Stomach smooth muscle (tissue), 2 donors: ENCODE measurements around the gene TGM5.
"Not testable (repeated sequence)": the region's sequence is repeated elsewhere in the genome, so short reads cannot be mapped to it uniquely, and the experiment has no call there.

Source experiments
- H3K27ac ChIP-seq: one replicate; pipeline ENCODE4 v1.7.0; 2013; ENCODE audit warnings: mild to moderate bottlenecking, low read length, inconsistent platforms
- H3K27me3 ChIP-seq, 2 donors: one replicate each; pipeline ENCODE4 v1.7.0; 2013; ENCODE audit warnings: low read length in 2 of 2; ENCODE audit not compliant: insufficient read depth in 2 of 2, control insufficient read depth in 1 of 2
- H3K36me3 ChIP-seq, 2 donors: one replicate each; pipeline ENCODE4 v1.7.0; 2013; ENCODE audit warnings: low read length in 2 of 2; ENCODE audit not compliant: control insufficient read depth in 2 of 2, insufficient read depth in 2 of 2
- H3K4me1 ChIP-seq: one replicate; pipeline ENCODE4 v1.7.0; 2013; ENCODE audit warnings: low read length; ENCODE audit not compliant: control insufficient read depth, insufficient read depth
- H3K4me3 ChIP-seq, 2 donors: one replicate each; pipeline ENCODE4 v1.7.0; 2013; ENCODE audit warnings: low read length in 2 of 2
- H3K9ac ChIP-seq, 2 donors: one replicate each; pipeline ENCODE4 v1.7.0; 2013; ENCODE audit warnings: low read length in 2 of 2, mild to moderate bottlenecking in 1 of 2
- H3K9me3 ChIP-seq, 2 donors: one replicate each; pipeline ENCODE4 v1.7.0; 2013; ENCODE audit warnings: low read length in 2 of 2; ENCODE audit not compliant: control insufficient read depth in 2 of 2
- donor health status: healthy.
- donor health status: Pancreatic carcinoma.

The TGM5 gene

DNA sequence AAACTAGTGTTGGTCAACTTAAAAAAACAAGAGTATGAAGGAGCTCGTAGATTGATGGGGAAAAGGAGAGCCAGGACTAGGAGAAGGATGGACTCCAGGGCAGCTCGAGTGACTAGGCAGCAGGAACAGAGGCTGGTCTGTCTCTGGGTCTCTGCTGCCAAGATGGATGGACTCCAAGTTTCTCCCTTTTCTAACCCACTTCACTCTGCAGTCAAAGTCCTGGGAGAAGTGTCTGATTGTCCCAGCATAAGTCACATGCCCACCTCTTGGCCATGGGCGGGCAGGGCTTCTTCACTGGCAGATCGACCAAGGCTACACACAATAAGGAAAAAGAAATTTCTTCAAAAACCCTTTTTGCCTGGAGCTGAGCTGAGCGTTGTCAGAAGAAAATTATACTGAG is 36.8 kb downstream of the TGM5 start:
- no peak overlapping the region for H3K9ac ChIP-seq
- no peaks in the 10 kb centered on the region for H3K36me3 ChIP-seq
- H3K27ac ChIP-seq: no peak overlapping the region
- peaks cover 3% of the 10 kb centered on the region for H3K4me1 ChIP-seq
- H3K9me3 ChIP-seq: no peaks in the 10 kb centered on the region
- H3K27me3 ChIP-seq: no peaks in the 10 kb centered on the region
- H3K4me3 ChIP-seq: no peak overlapping the region

GRCh38 chr15:43226436-43227305 is 40.1 kb downstream of the TGM5 start:
- no peaks in the 10 kb centered on the region for H3K36me3 ChIP-seq

GRCh38 chr15:43225950-43226255 is 40.8 kb downstream of the TGM5 start:
- not testable (repeated sequence) for H3K27me3 ChIP-seq, H3K9ac ChIP-seq, H3K9me3 ChIP-seq, H3K27ac ChIP-seq, H3K4me3 ChIP-seq, H3K4me1 ChIP-seq, H3K36me3 ChIP-seq

More at GRCh38 chr15:43226436-43227305, 40.1 kb downstream of the TGM5 start:
- Histone ChIP-seq H3K9ac (no peak overlapping the region), H3K4me3 (no peak overlapping the region), H3K9me3 (no peaks in the 10 kb centered on the region), H3K27ac (no peak overlapping the region), H3K27me3 (no peaks in the 10 kb centered on the region), H3K4me1 (peaks cover 3% of the 10 kb centered on the region)

- no peaks in the 10 kb centered on the region for H3K36me3 ChIP-seq
- H3K27ac ChIP-seq: no peak overlapping the region
- H3K4me1 ChIP-seq: peaks cover 3% of the 10 kb centered on the region
- H3K27me3 ChIP-seq: no peaks in the 10 kb centered on the region
- H3K9ac ChIP-seq: no peak overlapping the region
- no peaks in the 10 kb centered on the region for H3K9me3 ChIP-seq
- H3K4me3 ChIP-seq: no peak overlapping the region
Observed at GRCh38 chr15:43225201-43225949, 41.4 kb downstream of the TGM5 start.

- no peak overlapping the region for H3K27ac ChIP-seq
Observed at GRCh38 chr15:43221422-43221821, 45.3 kb downstream of the TGM5 start.

DNA sequence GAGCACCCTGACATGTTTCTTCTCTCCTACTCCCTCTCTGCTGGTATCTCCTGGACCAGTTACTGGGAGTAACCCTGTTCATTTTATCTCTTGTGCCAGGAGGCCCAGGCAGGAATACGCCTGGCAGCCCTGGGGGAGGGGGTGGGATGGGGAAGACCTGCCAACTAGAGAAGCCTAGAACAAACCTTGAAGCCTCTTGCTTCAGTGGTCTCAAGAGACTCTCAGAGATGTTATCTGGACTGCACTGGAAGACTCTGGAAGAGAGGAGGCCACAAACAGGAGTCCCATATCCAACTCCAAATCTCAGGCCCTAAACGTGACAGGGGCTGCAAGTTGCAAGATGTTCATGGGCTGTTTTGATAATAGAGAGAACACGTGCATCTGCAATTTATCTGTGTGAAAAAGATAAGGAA is 45.7 kb downstream of the TGM5 start, which contains the start of gene EPB42:
Gene EPB42 (minus strand): TSS at position 28 of the 413 bp plus-strand sequence. CDS start 193 bp downstream, outside the sequence.
- Histone ChIP-seq H3K9me3 (no peaks in the 10 kb centered on the region), H3K27ac (no peak within 1 kb of the TSS), H3K27me3 (peaks cover 3 to 6% of the 10 kb centered on the region in 2 donors), H3K9ac (no peak within 1 kb of the TSS), H3K36me3 (no peaks in the 10 kb centered on the region), H3K4me1 (peaks cover 3% of the 10 kb centered on the region), H3K4me3 (no peak within 1 kb of the TSS)

More at GRCh38 chr15:43221422-43221821, 45.3 kb downstream of the TGM5 start:
- Histone ChIP-seq H3K27me3 (peaks cover 3 to 6% of the 10 kb centered on the region in 2 donors), H3K4me1 (peaks cover 3% of the 10 kb centered on the region), H3K4me3 (no peak overlapping the region), H3K9ac (no peak overlapping the region), H3K9me3 (no peaks in the 10 kb centered on the region), H3K36me3 (no peaks in the 10 kb centered on the region)

- Histone ChIP-seq H3K27ac (no peak overlapping the region), H3K4me3 (no peak overlapping the region), H3K4me1 (peaks cover under 1% of the 10 kb centered on the region), H3K36me3 (no peaks in the 10 kb centered on the region), H3K27me3 (peaks cover 3 to 6% of the 10 kb centered on the region in 2 donors), H3K9me3 (no peaks in the 10 kb centered on the region), H3K9ac (no peak overlapping the region)
Observed at GRCh38 chr15:43219929-43220928, 46.5 kb downstream of the TGM5 start.

DNA sequence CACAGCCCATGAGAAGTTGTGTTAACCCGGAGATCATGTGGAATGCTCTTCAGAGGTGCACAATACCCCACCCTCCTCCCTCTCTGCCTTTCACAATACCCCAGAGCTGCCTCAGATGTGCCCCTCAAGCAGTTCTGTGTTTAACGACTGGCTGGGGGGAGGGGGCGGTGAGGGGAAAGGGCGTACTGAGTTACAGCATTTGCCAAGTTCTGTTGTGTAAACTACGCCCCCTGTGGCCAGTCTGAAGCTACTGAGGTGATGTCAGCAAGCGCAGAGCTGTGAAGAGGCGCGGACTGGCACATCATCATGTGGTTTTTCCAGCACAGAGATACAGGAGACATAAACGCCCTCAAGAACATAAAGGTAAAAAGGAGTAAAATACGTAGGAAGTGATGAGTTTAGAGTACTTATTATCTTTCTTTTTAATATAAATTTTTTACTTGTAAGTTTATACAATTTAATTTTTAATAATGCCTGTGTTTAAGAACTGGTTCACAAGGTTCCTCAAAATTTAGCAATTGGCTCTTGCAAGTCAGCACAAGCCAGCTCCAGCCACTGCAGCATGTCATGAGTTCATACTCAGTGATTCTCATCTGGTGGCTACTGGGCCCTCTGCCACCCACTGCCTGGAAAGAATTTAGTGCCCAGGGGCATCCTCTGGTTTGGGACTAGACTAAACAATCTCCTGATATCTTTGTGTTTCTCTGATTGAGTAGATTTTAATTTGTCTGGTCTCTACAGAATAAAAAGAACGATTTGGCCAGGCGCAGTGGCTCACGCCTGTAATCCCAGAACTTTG is 47.6 kb downstream of the TGM5 start:
- Histone ChIP-seq H3K9me3 (no peaks in the 10 kb centered on the region), H3K4me3 (no peak overlapping the region), H3K4me1 (no peaks in the 10 kb centered on the region), H3K27ac (no peak overlapping the region), H3K36me3 (no peaks in the 10 kb centered on the region), H3K27me3 (peaks cover 3 to 6% of the 10 kb centered on the region in 2 donors), H3K9ac (no peak overlapping the region)

- Histone ChIP-seq H3K27ac (no peak overlapping the region), H3K4me1 (no peaks in the 10 kb centered on the region), H3K9me3 (no peaks in the 10 kb centered on the region), H3K9ac (no peak overlapping the region), H3K36me3 (no peaks in the 10 kb centered on the region), H3K4me3 (no peak overlapping the region), H3K27me3 (peaks cover 3 to 8% of the 10 kb centered on the region in 2 donors)
Observed at GRCh38 chr15:43215961-43216360, 50.8 kb downstream of the TGM5 start.
